HG03439 (cell line): ENCODE measurements around the gene CASP10.
"Not testable (repeated sequence)": the region's sequence is repeated elsewhere in the genome, so short reads cannot be mapped to it uniquely, and the experiment has no call there.

Source experiments
- ATAC-seq: cut with Tn5 transposase; IDR thresholded peaks from one replicate; pipeline ENCODE4 v1.9.1; 2021; ENCODE audit warnings: mild to moderate bottlenecking, moderate library complexity; ENCODE audit not compliant: unreplicated experiment

Gene CASP10

GRCh38 chr2:201182650-201183364, at the start of gene CASP10:
Gene CASP10, plus strand, starts transcription at chr2:201183141. Its CDS starts 2,637 bp downstream, at chr2:201185778.
- ATAC-seq, result peak; percentile 53

GRCh38 chr2:201135386-201135785, 47.6 kb upstream of the CASP10 start:
- no peak for ATAC-seq

DNA sequence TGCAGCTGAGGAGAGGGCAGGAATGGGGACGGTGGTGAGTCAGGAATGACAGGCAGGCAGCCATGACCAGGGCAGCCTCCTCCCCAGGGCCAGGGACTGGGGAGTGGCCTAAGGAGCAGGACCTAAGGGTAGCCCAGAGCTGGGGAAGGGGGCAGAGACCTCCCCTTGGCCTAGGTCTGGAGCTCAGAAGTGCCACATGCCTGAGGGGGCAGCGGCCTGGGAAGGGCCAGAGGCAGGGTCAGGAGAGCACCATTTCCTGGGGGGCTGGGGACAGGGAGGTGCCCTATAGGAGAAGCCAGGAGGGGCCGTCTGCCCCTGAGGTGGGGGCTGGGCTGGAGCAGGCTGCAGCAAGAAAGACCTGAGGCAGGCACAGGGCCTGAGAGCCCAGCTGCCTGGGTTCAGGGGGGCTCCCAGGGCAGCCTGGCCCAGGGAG, 46.0 kb upstream of the CASP10 start:
- no peak for ATAC-seq

DNA sequence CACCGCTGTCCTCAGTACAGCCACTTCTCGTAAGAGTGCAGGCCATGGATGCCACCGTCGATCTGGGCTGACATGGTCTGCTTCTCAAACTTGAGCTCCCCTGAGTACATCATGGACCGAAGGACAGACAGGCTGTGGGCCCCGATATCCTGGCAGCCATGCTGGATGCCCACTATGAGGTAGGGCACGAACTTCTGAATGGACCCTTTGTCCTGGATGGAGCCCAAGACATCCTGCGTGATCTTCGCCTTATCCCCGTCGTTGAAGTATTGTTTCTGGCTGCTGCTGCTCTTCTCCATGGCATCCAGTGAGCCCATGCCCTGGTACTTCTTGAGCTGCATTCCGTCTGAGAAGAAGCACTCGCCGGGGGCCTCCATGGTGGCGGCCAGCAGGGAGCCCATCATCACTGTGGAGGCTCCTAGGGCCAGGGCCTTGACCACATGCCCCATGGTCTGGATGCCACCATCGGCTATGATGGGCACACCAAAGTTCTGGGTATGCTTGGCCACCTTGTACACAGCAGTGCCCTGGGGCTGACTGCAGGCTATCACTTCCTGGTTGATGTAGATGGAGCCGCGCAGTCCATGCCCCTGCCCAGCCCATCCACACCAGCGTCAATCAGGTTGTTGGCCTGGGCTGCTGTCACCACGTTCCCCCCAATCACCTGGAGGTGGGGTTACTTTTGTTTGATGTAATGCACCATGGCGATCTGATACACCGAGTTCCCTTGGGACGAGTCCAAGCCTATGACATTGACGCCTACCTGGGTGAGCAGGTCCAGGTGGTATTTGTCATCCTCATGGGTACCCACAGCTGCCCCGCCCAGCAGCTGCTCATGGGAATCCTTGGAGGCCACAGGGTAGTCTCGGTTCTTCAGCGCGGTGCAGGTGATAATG, 45.2 kb upstream of the CASP10 start:
- no peak for ATAC-seq

DNA sequence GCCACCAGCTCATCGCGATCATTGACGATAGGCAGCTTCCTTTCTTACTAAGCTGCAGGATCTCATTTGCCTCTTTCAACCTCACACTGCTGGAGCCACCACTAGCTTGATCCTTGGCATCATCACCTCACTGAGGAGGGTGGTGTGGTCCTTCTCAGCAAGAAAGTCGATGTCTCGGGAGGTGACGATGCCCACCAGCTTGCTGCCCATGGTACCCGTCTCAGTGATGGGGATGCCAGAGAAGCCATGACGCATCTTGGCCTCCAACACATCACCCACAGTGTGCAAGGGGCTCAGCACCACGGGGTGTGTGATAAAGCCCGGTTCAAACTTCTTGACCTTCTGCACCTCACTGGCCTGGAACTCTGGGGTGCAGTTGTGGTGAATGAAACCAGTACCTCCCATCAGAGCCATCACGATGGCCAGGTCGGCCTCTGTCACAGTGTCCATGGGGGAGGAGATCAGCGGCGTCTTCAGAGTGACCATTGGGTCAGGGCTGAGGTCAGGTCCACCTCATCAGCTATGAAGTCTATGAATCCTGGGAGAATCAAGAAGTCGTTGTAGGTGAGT, 44.5 kb upstream of the CASP10 start:
- no peak for ATAC-seq

DNA sequence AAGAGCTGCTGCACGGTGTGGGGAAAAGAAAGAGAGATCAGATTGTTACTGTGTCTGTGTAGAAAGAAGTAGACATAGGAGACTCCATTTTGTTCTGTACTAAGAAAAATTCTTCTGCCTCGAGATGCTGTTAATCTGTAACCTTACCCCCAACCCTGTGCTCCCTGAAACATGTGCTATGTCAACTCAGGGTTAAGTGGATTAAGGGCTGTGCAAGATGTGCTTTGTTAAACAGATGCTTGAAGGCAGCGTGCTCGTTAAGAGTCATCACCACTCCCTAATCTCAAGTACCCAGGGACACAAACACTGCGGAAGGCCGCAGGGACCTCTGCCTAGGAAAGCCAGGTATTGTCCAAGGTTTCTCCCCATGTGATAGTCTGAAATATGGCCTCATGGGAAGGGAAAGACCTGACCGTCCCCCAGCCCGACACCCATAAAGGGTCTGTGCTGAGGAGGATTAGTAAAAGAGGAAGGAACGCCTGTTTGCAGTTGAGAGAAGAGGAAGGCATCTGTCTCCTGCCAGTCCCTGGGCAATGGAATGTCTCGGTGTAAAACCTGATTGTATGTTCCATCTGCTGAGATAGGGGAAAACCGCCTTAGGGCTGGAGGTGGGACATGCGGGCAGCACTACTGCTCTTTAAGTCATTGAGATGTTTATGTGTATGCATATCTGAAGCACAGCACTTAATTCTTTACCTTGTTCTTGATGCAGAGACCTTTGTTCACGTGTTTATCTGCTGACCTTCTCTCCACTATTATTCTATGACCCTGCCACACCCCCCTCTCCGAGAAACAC, 43.8 kb upstream of the CASP10 start:
- ATAC-seq, result not testable (repeated sequence)

DNA sequence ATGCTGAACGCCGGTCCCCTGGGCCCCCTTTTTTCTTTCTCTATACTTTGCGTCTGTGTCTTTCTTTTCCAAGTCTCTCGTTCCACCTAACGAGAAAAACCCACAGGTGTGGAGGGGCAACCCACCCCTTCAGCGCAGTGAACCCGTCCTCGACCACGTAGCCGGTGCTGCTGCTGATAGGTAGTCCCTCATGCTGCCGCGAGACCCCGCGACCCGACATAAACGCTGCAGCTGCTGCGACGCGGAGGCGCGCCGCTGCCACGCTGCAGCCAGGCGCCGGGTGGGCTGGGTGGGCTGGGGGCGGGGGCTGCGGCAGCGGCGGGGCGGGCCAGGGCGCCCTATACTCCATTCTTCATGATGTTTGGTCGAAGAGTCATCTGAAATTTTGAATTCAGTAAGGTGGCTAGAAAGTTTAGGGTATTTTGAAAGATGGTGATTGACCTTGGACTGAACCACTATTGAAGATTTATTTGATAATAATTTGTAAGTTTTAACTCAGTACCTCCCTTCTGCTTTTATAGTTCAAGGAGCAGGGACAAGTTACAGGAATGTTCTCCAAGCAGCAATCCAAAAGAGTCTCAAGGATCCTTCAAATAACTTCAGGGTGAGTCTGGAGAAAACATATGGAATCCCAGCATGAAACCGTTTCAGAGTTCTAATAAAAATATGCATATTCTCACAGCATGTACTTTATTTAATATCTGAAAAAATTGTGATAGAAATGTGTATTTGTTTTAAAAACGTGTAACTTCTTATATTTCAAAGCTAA, 42.9 kb upstream of the CASP10 start:
- ATAC-seq, result no peak

GRCh38 chr2:201144101-201145051, 38.6 kb upstream of the CASP10 start:
- ATAC-seq, result no peak

GRCh38 chr2:201148434-201148990, 34.4 kb upstream of the CASP10 start:
- no peak for ATAC-seq

- ATAC-seq, result no peak
Observed at GRCh38 chr2:201149064-201149820, 33.7 kb upstream of the CASP10 start.

DNA sequence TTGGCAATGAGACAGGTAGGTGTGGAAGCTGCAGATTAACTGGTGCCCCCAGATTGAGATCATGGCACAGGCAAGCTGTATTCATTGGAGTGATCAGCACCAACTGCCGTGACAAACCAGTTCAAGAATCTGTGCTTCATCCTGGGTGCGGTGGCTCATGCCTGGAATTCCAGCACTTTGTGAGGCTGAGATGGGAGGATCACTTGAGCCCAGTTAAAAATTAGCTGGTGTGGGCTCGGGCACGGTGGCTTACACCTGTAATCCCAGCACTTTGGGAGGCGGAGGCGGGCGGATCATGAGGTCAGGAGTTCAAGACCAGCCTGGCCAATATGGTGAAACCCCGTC, 33.1 kb upstream of the CASP10 start:
- not testable (repeated sequence) for ATAC-seq

- ATAC-seq, result no peak
Observed at GRCh38 chr2:201150454-201151020, 32.4 kb upstream of the CASP10 start.

GRCh38 chr2:201151127-201151981, 31.6 kb upstream of the CASP10 start:
- ATAC-seq, result peak; percentile 79

DNA sequence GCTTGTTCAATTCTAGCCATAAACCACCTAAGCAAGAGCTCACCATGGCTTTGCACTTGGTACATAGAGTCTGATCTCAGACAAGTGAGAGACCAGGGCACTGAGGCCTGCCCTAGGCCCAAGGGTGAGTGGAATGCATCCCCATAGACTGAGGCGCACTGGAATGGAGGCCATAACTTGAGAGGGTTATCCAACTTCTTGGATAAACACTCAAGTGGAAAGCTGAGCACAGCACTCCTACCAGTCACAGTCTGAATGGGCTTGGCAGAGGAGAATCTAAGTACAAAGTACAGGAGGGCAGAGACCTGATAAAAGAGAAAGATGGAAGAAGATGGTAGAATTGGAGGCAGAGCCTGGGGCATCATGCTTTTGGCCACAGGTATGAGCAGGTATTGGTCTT, 30.4 kb upstream of the CASP10 start:
- no peak for ATAC-seq

- ATAC-seq, result no peak
Observed at GRCh38 chr2:201152999-201153815, 29.7 kb upstream of the CASP10 start.
